ENCODE data around the gene CRELD2. TPM values are rescaled to one million over a fixed set of nuclear protein-coding genes. Genes with fewer than 3 reads are reported as not detected.

CRELD2 gene
- total and polyA plus RNA-seq, 2 of the 13 experiments (the other 11 are each of a cell fraction or from before 2014, with no cell fraction given): 17.2 to 44.7 TPM

GRCh38 chr22:49970528-49971231 is 52.2 kb downstream of the CRELD2 start (continued):
- TF ChIP-seq RFX5 (IDR thresholded peaks at IDR 0.05; ENCODE audit: low read depth, low read length) (no peak), NR1H2 (CRISPR knock-in tag; IDR thresholded peaks at IDR 0.05; ENCODE audit: borderline replicate concordance, low read depth) (no peak), TFDP2 (CRISPR knock-in tag; IDR thresholded peaks at IDR 0.05) (peak; percentile 86), JUND (CRISPR knock-in tag; IDR thresholded peaks at IDR 0.05) (peak; percentile 98), HDAC1 (CRISPR knock-in tag; IDR thresholded peaks at IDR 0.05) (peak; percentile 97), TFDP1 (CRISPR knock-in tag; IDR thresholded peaks at IDR 0.05; ENCODE audit: borderline replicate concordance) (peak; percentile 93; the same call in 1 of the 2 replicates), ZFP41 (CRISPR knock-in tag; IDR thresholded peaks at IDR 0.05; ENCODE audit: borderline replicate concordance) (no peak), ZNF138 (CRISPR knock-in tag; IDR thresholded peaks at IDR 0.05; ENCODE audit: low read depth) (no peak), SKIL (CRISPR knock-in tag; IDR thresholded peaks at IDR 0.05; ENCODE audit: borderline replicate concordance) (peak; percentile 94), ZNF788 (CRISPR knock-in tag; IDR thresholded peaks at IDR 0.05; ENCODE audit: borderline replicate concordance) (peak; percentile 96), ZBTB3 (CRISPR knock-in tag; IDR thresholded peaks at IDR 0.05; ENCODE audit: borderline replicate concordance, low read depth) (peak; percentile 86; the same call in 1 of the 2 replicates), ZNF691 (CRISPR knock-in tag; IDR thresholded peaks at IDR 0.05; ENCODE audit: borderline replicate concordance, low read depth) (peak; percentile 95), ZNF609 (CRISPR knock-in tag; IDR thresholded peaks at IDR 0.05; ENCODE audit: borderline replicate concordance) (peak; percentile 67), HNF1B (CRISPR knock-in tag; IDR thresholded peaks at IDR 0.05) (peak; percentile 91)

All from HepG2 (cell line).